Thyroid gland (tissue), 4 donors: ENCODE results near the gene ABCA3.

Source experiments
- CTCF ChIP-seq, 6 experiments: fragments of 200-600 bp in 3 of 6; fragments of 450-650 bp in 3 of 6; sonication (generic) in 3 of 6; IDR thresholded peaks; one replicate each; pipeline ENCODE4 v1.5.1; 2016 to 2019; ENCODE audit warnings: antibody characterized with exemption in 6 of 6, mild to moderate bottlenecking in 2 of 6, inconsistent platforms in 1 of 6, moderate library complexity in 1 of 6
- POLR2A ChIP-seq, 2 donors: fragments of 450-650 bp; IDR thresholded peaks; one replicate each; pipeline ENCODE4 v1.6.1; 2017; ENCODE audit warnings: antibody characterized with exemption in 2 of 2, mild to moderate bottlenecking in 2 of 2, moderate library complexity in 1 of 2

DNA sequence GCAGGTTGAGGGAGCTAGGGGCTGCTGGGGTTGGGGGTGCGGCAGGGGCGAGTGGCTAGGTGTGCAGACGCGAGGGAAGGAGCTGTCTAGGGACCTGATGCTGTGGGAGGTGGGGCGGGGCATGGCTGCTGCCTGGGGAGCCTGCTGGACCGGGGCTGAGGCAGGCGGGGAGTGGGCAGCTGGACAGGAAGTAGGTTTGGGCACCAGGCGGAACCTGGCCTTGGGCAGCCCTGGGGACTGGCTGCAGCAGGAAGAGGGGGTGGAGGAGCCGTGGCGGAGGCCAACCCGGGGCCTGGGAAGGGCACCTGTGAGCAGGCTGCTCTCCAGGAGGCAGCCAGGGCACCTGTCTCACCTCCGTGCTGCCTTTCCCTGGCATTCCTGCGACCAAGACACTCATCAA lies 110.2 kb downstream of the ABCA3 start:
- TF ChIP-seq POLR2A (IDR thresholded peaks at IDR 0.05) (peak in 1 of 2 donors; percentile 34), CTCF (IDR thresholded peaks at IDR 0.05) (no peak)
